ENCODE measurements around the gene MCM6. TPM values are rescaled to one million over a fixed set of nuclear protein-coding genes. Genes with fewer than 3 reads are reported as not detected.
"Not testable (repeated sequence)": the region's sequence is repeated elsewhere in the genome, so short reads cannot be mapped to it uniquely, and the experiment has no call there.

MCM6 gene
- total RNA-seq, 1 donor from 2014 or later, result 177 TPM

DNA sequence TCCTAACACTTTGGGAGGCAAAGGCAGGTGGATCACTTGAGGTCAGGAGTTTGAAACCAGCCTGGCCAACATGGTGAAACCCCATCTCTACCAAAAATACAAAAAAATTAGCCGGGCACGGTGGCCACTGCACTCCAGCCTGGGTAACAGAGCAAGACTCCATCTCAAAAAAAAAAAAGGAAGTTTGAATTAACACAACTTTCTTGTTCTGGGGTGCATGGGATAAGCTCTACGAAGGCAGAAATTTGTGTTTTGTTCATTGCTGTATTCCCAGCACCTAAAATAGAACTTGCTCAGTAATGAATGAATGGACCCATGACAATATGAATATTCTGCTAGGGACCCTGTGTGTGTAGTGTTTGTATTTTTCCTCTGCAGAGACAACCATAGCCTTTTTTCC, 68.4 kb downstream of the MCM6 start:
- intact Hi-C loops (cut with micrococcal nuclease); H3K27me3 Mint-ChIP-seq (ENCODE audit: insufficient read depth); DNase-seq (ENCODE audit: low spot score); H3K9me3 Mint-ChIP-seq; H3K4me1 Mint-ChIP-seq (ENCODE audit: low read depth); H3K4me3 Mint-ChIP-seq; H3K27ac Mint-ChIP-seq: not testable (repeated sequence)
- peaks cover 13% of the 10 kb centered on the region for H3K36me3 Mint-ChIP-seq (ENCODE audit: low read depth)

DNA sequence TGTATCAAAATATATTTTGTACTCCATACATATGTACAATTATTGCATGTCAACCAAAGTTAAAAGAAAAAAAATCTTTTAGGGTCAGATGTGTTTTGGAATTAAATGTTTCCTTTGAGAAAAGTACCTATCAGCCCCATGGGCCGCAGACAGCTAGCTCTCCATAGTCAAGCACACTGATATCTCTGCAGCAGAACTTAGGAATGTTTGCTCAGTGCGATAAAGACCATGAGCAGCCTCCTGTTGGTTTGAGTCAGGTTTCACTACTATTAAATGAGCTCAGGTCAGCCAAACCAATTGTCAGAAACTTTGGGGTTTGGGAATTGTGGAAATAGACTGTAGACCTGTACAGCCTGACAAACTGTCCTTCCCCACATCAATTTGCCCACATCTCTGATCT, 73.0 kb downstream of the MCM6 start:
- Mint-ChIP-seq H3K9me3 (peaks cover 24% of the 10 kb centered on the region), H3K36me3 (ENCODE audit: low read depth) (peaks cover 20% of the 10 kb centered on the region), H3K4me3 (no peak overlapping the region), H3K4me1 (ENCODE audit: low read depth) (peaks cover 4% of the 10 kb centered on the region), H3K27me3 (ENCODE audit: insufficient read depth) (no peaks in the 10 kb centered on the region), H3K27ac (no peak overlapping the region)
- intact Hi-C loops (cut with micrococcal nuclease), result no loop called here
- no peak for DNase-seq (ENCODE audit: low spot score)

GRCh38 chr2:135802350-135802749, 73.9 kb downstream of the MCM6 start:
- H3K27me3 Mint-ChIP-seq (ENCODE audit: insufficient read depth), result no peaks in the 10 kb centered on the region
- intact Hi-C loops (cut with micrococcal nuclease), result no loop called here
- H3K27ac Mint-ChIP-seq, result no peak overlapping the region
- peaks cover 19% of the 10 kb centered on the region for H3K36me3 Mint-ChIP-seq (ENCODE audit: low read depth)
- no peak overlapping the region for H3K4me3 Mint-ChIP-seq
- H3K9me3 Mint-ChIP-seq, result peaks cover 24% of the 10 kb centered on the region
- H3K4me1 Mint-ChIP-seq (ENCODE audit: low read depth), result peaks cover 14% of the 10 kb centered on the region
- DNase-seq (ENCODE audit: low spot score), result no peak

GRCh38 chr2:135800513-135801460, 75.5 kb downstream of the MCM6 start:
- Mint-ChIP-seq H3K4me3 (no peak overlapping the region), H3K9me3 (peaks cover 24% of the 10 kb centered on the region), H3K27me3 (ENCODE audit: insufficient read depth) (no peaks in the 10 kb centered on the region), H3K4me1 (ENCODE audit: low read depth) (peaks cover 23% of the 10 kb centered on the region), H3K27ac (no peak overlapping the region), H3K36me3 (ENCODE audit: low read depth) (peaks cover 19% of the 10 kb centered on the region)
- no peak for DNase-seq (ENCODE audit: low spot score)
- intact Hi-C loops (cut with micrococcal nuclease), result no loop called here

GRCh38 chr2:135799738-135800137, 76.5 kb downstream of the MCM6 start:
- no peak for DNase-seq (ENCODE audit: low spot score)
- H3K9me3 Mint-ChIP-seq, result peaks cover 24% of the 10 kb centered on the region
- intact Hi-C loops (cut with micrococcal nuclease), result loop anchor here (5.0 kb wide), 2 partner anchors 267 to 327 kb away; partner anchors contain the start of genes R3HDM1 and ZRANB3
- peaks cover 28% of the 10 kb centered on the region for H3K4me1 Mint-ChIP-seq (ENCODE audit: low read depth)
- no peak overlapping the region for H3K4me3 Mint-ChIP-seq
- no peaks in the 10 kb centered on the region for H3K27me3 Mint-ChIP-seq (ENCODE audit: insufficient read depth)
- peaks cover 19% of the 10 kb centered on the region for H3K36me3 Mint-ChIP-seq (ENCODE audit: low read depth)
- no peak overlapping the region for H3K27ac Mint-ChIP-seq

- no peak overlapping the region for H3K4me3 Mint-ChIP-seq
- H3K9me3 Mint-ChIP-seq, result peaks cover 24% of the 10 kb centered on the region
- H3K27me3 Mint-ChIP-seq (ENCODE audit: insufficient read depth), result no peaks in the 10 kb centered on the region
- H3K4me1 Mint-ChIP-seq (ENCODE audit: low read depth), result peaks cover 32% of the 10 kb centered on the region
- no peak overlapping the region for H3K27ac Mint-ChIP-seq
- intact Hi-C loops (cut with micrococcal nuclease), result loop anchor here (5.0 kb wide), 2 partner anchors 266 to 326 kb away; partner anchors contain the start of genes R3HDM1 and ZRANB3
- H3K36me3 Mint-ChIP-seq (ENCODE audit: low read depth), result peaks cover 19% of the 10 kb centered on the region
- no peak for DNase-seq (ENCODE audit: low spot score)
Observed at GRCh38 chr2:135798762-135799161, 77.5 kb downstream of the MCM6 start.

- intact Hi-C loops (cut with micrococcal nuclease), result loop anchor here (5.0 kb wide), 2 partner anchors 266 to 326 kb away; partner anchors contain the start of genes R3HDM1 and ZRANB3
- DNase-seq (ENCODE audit: low spot score), result no peak
- H3K27me3 Mint-ChIP-seq (ENCODE audit: insufficient read depth), result no peaks in the 10 kb centered on the region
- peaks cover 19% of the 10 kb centered on the region for H3K36me3 Mint-ChIP-seq (ENCODE audit: low read depth)
- no peak overlapping the region for H3K4me3 Mint-ChIP-seq
- peaks cover 24% of the 10 kb centered on the region for H3K9me3 Mint-ChIP-seq
- H3K27ac Mint-ChIP-seq, result no peak overlapping the region
- H3K4me1 Mint-ChIP-seq (ENCODE audit: low read depth), result peaks cover 33% of the 10 kb centered on the region
Observed at GRCh38 chr2:135798275-135798705, 78.0 kb downstream of the MCM6 start.

DNA sequence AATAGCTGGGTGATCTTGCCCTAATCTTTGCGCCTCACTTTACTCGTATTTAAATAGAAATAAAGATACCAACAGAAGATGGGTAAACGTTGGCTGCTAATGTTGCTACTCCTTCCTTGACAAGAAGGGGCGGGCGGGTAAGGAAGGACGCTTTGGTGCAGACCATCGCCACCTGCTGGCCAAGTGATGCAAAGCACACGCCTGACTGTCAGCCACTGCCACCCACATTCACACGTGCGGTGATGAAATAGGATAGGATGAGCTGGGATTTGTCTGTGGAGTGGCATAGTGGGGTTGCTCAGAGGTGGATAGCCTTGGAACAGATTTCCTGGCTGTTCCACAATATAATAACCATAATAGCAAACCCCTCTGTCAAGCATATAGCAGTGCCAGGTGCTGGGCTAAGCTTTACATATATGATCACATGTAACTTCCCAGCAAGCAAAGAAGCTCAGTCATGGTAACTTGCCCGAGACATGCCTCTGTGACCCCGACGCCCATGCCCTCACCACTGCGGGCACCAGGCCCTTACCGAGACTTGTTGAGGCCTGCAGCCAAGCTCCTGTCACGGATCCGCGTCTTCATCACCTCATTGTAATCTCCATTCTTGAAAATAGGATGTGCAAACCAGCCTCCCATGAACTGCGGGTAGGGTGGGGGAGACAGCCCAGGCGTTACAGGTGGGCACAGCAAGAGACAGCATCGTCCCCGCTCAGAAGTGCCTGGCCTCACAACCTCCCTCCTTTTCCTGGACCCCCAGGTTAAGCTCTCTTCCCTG, 78.6 kb downstream of the MCM6 start:
- Mint-ChIP-seq H3K36me3 (ENCODE audit: low read depth) (peaks cover 19% of the 10 kb centered on the region), H3K4me1 (ENCODE audit: low read depth) (peaks cover 39% of the 10 kb centered on the region), H3K4me3 (no peak overlapping the region), H3K9me3 (peaks cover 24% of the 10 kb centered on the region), H3K27me3 (ENCODE audit: insufficient read depth) (no peaks in the 10 kb centered on the region), H3K27ac (peak overlapping the region; percentile 75)
- DNase-seq (ENCODE audit: low spot score), result peak; percentile 62
- intact Hi-C loops (cut with micrococcal nuclease), result loop anchor here (1.0 to 5.0 kb wide), 7 partner anchors 23 to 808 kb away; partner anchors contain the start of genes MCM6, R3HDM1 and ZRANB3

DNA sequence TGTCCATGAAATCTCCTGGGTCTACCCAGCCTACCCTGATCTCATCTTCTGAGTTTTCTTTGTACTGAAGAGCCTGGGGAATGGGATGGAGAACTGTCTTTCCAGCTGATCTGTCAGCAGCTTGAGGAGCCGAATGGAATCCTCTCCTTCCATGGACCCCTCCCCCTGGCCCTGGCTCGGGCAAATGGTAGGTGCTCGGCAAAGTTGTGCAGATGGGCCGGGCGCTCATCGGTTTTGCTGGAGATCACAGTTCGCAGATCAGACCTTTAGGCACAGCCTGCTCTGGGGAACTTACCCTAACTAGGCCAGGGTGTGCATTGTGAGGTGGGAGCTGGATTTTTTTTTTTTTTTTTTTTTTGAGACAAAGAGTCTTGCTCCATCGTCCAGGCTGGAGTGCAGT, 79.6 kb downstream of the MCM6 start:
- peaks cover 16% of the 10 kb centered on the region for H3K36me3 Mint-ChIP-seq (ENCODE audit: low read depth)

GRCh38 chr2:135795641-135796040, 80.6 kb downstream of the MCM6 start:
- not testable (repeated sequence) for H3K36me3 Mint-ChIP-seq (ENCODE audit: low read depth); DNase-seq (ENCODE audit: low spot score); H3K27ac Mint-ChIP-seq; H3K4me3 Mint-ChIP-seq; H3K27me3 Mint-ChIP-seq (ENCODE audit: insufficient read depth)
- peaks cover 10% of the 10 kb centered on the region for H3K9me3 Mint-ChIP-seq
- intact Hi-C loops (cut with micrococcal nuclease), result loop anchor here (5.0 kb wide), 2 partner anchors 263 to 323 kb away; partner anchors contain the start of genes R3HDM1 and ZRANB3
- H3K4me1 Mint-ChIP-seq (ENCODE audit: low read depth), result peaks cover 44% of the 10 kb centered on the region

More for the DNA sequence above, 79.6 kb downstream of the MCM6 start:
- no peak overlapping the region for H3K27ac Mint-ChIP-seq
- H3K4me1 Mint-ChIP-seq (ENCODE audit: low read depth), result peaks cover 44% of the 10 kb centered on the region
- no peak overlapping the region for H3K4me3 Mint-ChIP-seq
- peaks cover 16% of the 10 kb centered on the region for H3K9me3 Mint-ChIP-seq
- intact Hi-C loops (cut with micrococcal nuclease), result loop anchor here (1.0 to 5.0 kb wide), 7 partner anchors 24 to 807 kb away; partner anchors contain the start of genes MCM6, R3HDM1 and ZRANB3
- no peak for DNase-seq (ENCODE audit: low spot score)
- no peaks in the 10 kb centered on the region for H3K27me3 Mint-ChIP-seq (ENCODE audit: insufficient read depth)

DNA sequence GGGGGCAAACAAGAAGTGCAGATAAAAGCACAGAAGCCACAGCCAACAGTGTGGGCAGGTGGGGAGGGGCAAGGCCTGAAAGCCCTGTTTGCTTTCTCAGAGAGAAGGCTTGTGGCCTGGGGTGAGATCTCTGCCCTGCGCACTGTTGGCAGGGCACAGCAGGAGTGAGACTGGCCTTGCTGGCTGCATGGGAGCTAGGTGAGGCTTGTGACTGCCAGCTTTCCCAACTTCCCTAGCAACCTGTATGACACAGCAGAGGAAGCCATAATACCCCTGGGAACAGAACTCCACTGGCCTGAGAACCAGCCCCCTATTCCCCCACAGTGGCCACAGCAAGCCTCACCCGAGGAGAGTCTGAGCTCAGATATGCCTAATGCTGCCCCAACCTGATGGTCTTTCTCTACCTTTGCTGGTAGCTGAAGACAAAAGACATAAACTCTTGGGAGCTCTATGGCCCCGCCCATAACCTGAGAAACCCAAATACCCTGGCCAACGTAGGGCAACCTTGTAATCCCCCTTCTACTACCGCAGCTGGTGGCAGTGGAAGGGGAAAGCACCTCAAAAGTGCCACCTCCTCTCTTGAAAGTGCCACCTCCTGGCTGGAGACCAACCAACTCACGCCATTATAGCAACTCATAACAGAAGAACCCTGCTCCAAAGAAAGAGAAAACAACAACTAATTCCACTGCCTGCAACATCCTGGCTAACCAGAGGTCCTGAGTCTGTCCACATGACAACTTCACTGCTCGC, 83.7 kb downstream of the MCM6 start:
- no peak for DNase-seq (ENCODE audit: low spot score)
- H3K4me3 Mint-ChIP-seq, result no peak overlapping the region
- intact Hi-C loops (cut with micrococcal nuclease), result no loop called here
- H3K27ac Mint-ChIP-seq, result peak overlapping the region; percentile 20
- H3K36me3 Mint-ChIP-seq (ENCODE audit: low read depth), result no peaks in the 10 kb centered on the region
- no peaks in the 10 kb centered on the region for H3K9me3 Mint-ChIP-seq
- no peaks in the 10 kb centered on the region for H3K27me3 Mint-ChIP-seq (ENCODE audit: insufficient read depth)
- peaks cover 33% of the 10 kb centered on the region for H3K4me1 Mint-ChIP-seq (ENCODE audit: low read depth)

Data from activated T-helper 1 cell treated with anti-CD3 and anti-CD28 coated beads, Interleukin-12 subunit alpha, Interleukin-12 subunit beta, Interleukin-2, Interleukin-4 antibody, amounts not matched to agents 30 ng/mL and 10 ng/mL and 1 ng/mL, durations not matched to agents 14 hours and 24 hours and 36 hours (primary cell).